HepG2 (cell line): ENCODE results near the gene DUSP16. TPM values are rescaled to one million over a fixed set of nuclear protein-coding genes. Genes with fewer than 3 reads are reported as not detected.

Experiments
- ATAC-seq: fragments of 200-7000 bp; cut with Tn5 transposase; 3 replicates; pipeline ENCODE4 v1.9.1; 2020; ENCODE audit warnings: mild to moderate bottlenecking, moderate library complexity
- BruUV-seq: library from RNA; stranded (reverse); fragments of 400-500 nt; replicated peaks from 2 replicates; lab custom pipeline; 2021; lab: Mats Ljungman, UMichigan
- CTCF ChIA-PET: fragments of 300-600 bp; formaldehyde crosslinking; extraction: SDS; loops from one replicate; lab custom pipeline; 2021; ENCODE audit warnings: low total read pairs, inconsistent platforms, low intra/inter-chr PET ratio; lab: Yijun Ruan, JAX
- POLR2A ChIA-PET: fragments of 350-600 bp; sonication (Branson Sonifier 250); formaldehyde crosslinking; loops from one replicate; lab custom pipeline; 2020; ENCODE audit warnings: antibody characterized with exemption, inconsistent platforms; lab: Yijun Ruan, JAX
- DNase-seq: peaks from one replicate; pipeline ENCODE4 v3.0.0-alpha.2; 2015; ENCODE audit warnings: low spot score
- FAIRE-seq: peaks from 3 replicates; lab custom pipeline; 2011; peaks lifted over from hg19 to GRCh38; lab: Jason Lieb, UNC
- H2AFZ ChIP-seq: one replicate; pipeline ENCODE4 v1.6.1; 2011; ENCODE audit warnings: low read length, inconsistent platforms
- H3K27ac ChIP-seq: fragments of 300-600 bp; 3 replicates; pipeline ENCODE4 v1.8.0; 2011; ENCODE audit warnings: mixed run types, mild to moderate bottlenecking, mixed read lengths, low read length, inconsistent platforms; ENCODE audit not compliant: insufficient read depth; ENCODE audit errors: extremely low read length
- H3K27me3 ChIP-seq, 2 experiments: fragments of 200-600 bp in 1 of 2; 2 replicates in 1 of 2; 3 replicates in 1 of 2; pipeline versions ENCODE4 v1.6.0 to v1.8.0; 2011; ENCODE audit warnings: low read length in 2 of 2, mild to moderate bottlenecking in 2 of 2, moderate library complexity in 2 of 2, inconsistent platforms in 1 of 2; ENCODE audit not compliant: insufficient read depth in 2 of 2, control insufficient read depth in 1 of 2
- H3K36me3 ChIP-seq, 2 experiments: fragments of 200-600 bp in 1 of 2; replicated peaks in 1 of 2; 2 replicates in 1 of 2; 3 replicates in 1 of 2; pipeline versions ENCODE4 v1.5.1 to v1.8.0; 2011; ENCODE audit warnings: low read length in 2 of 2, inconsistent platforms in 1 of 2; ENCODE audit not compliant: insufficient read depth in 2 of 2, control insufficient read depth in 1 of 2
- H3K4me1 ChIP-seq: 2 replicates; pipeline ENCODE4 v1.5.1; 2012; ENCODE audit warnings: low read length, inconsistent platforms; ENCODE audit not compliant: insufficient read depth
- H3K4me2 ChIP-seq: 2 replicates; pipeline ENCODE4 v1.6.0; 2011; ENCODE audit warnings: low read depth, low read length, inconsistent platforms
- H3K4me3 ChIP-seq, 3 experiments: fragments of 200-600 bp in 1 of 3; sonication (generic), shearing (Covaris generic) in 1 of 3; replicated peaks in 1 of 3; 2 replicates each; pipeline ENCODE4 v1.5.1; 2011 to 2016; ENCODE audit warnings: low read length in 3 of 3, inconsistent platforms in 2 of 3, low read depth in 2 of 3, mild to moderate bottlenecking in 2 of 3, control low read depth in 1 of 3, mixed read lengths in 1 of 3; ENCODE audit not compliant: insufficient read depth in 1 of 3
- H3K79me2 ChIP-seq: one replicate; pipeline ENCODE4 v1.6.1; 2011; ENCODE audit warnings: low read length, inconsistent platforms; ENCODE audit not compliant: insufficient read depth
- H3K9ac ChIP-seq: 2 replicates; pipeline ENCODE4 v1.6.0; 2011; ENCODE audit warnings: mild to moderate bottlenecking, low read depth, low read length, inconsistent platforms; ENCODE audit not compliant: insufficient read depth
- H3K9me3 ChIP-seq: 2 replicates; pipeline ENCODE4 v1.5.1; 2012; ENCODE audit warnings: mild to moderate bottlenecking, low read length
- H4K20me1 ChIP-seq: 2 replicates; pipeline ENCODE4 v1.6.0; 2011; ENCODE audit warnings: inconsistent platforms, mild to moderate bottlenecking, low read length, moderate library complexity; ENCODE audit not compliant: insufficient read depth
- DNMT3B ChIP-seq: conservative IDR thresholded peaks from 2 replicates; pipeline ENCODE4 v1.6.1; 2016; ENCODE audit warnings: missing biosample characterization, control low read depth
- RARA ChIP-seq: IDR thresholded peaks from 2 replicates; pipeline ENCODE4 v1.6.1; 2016; ENCODE audit warnings: missing genetic modification reagents, missing compliant biosample characterization
- SMC3 ChIP-seq: IDR thresholded peaks from 2 replicates; pipeline ENCODE4 v1.6.1; 2011; ENCODE audit warnings: low read length, improper control_type of control experiment
- STAG1 ChIP-seq: sonication (generic); formaldehyde crosslinking; IDR thresholded peaks from 2 replicates; pipeline ENCODE4 v1.4.0; 2020; ENCODE audit warnings: missing genetic modification reagents
- WGBS: methylation state at CpG from one replicate; pipeline ENCODE4 v1.1.6; 2017; ENCODE audit warnings: low lambda C conversion rate; 5-methylcytosine and 5-hydroxymethylcytosine counted together
- in situ Hi-C: cut with HindIII; loops from 2 replicates; pipeline ENCODE4 v1.10.0; 2017; ENCODE audit warnings: low pct_unique_long_range_greater_than_20kb; ENCODE audit not compliant: extremely low pct_ligation_motif_present
- intact Hi-C: fragments of 100-400 bp; cut with micrococcal nuclease; formaldehyde crosslinking; loops from one replicate; pipeline ENCODE4 v1.10.0; 2022; ENCODE audit not compliant: unreplicated experiment
- polyA plus RNA-seq, 8 experiments: library from polyadenylated mRNA; depleted of rRNA in 3 of 8; stranded (reverse) in 7 of 8; unstranded in 1 of 8; fragments of >200 nt; fragmentation: Illumina TruSeq in 4 of 8; extraction: Trizol in 4 of 8; gene quantifications; 2 replicates each; pipeline versions ENCODE4 v1.2.1 to v1.2.3, GENCODE V29; 2011 to 2016; ENCODE audit warnings: low read depth in 4 of 8, missing spikeins in 1 of 8, mixed read lengths in 1 of 8; ENCODE audit not compliant: insufficient read depth in 1 of 8
- total RNA-seq, 5 experiments: library from RNA; depleted of rRNA; stranded (reverse); fragments of >200 nt; fragmentation: Illumina TruSeq; extraction: Trizol; gene quantifications; 2 replicates each; pipeline ENCODE4 v1.2.3, GENCODE V29; 2016; ENCODE audit warnings: low read depth in 1 of 5
- TF ChIP-seq, protein P1 (sequence below), 2 experiments: sonication (generic) in 1 of 2; formaldehyde crosslinking in 1 of 2; IDR thresholded peaks; 2 replicates each; pipeline versions ENCODE4 v1.5.1 to v1.6.1; 2011 to 2020; ENCODE audit warnings: borderline replicate concordance in 1 of 2, low read depth in 1 of 2, low read length in 1 of 2, mild to moderate bottlenecking in 1 of 2, missing genetic modification reagents in 1 of 2, moderate library complexity in 1 of 2
- TF ChIP-seq, protein P2 (sequence below): sonication (generic); formaldehyde crosslinking; IDR thresholded peaks from 2 replicates; pipeline ENCODE4 v1.5.0; 2020; ENCODE audit warnings: mild to moderate bottlenecking, missing genetic modification reagents, moderate library complexity

Gene DUSP16
- total and polyA plus RNA-seq, 2 of the 13 experiments (the other 11 are each of a cell fraction or from before 2014, with no cell fraction given) = 45.7 to 46.6 TPM

- Histone ChIP-seq H3K36me3 (no peaks in the 10 kb centered on the region), H3K4me1 (peaks cover 45% of the 10 kb centered on the region), H3K79me2 (peaks cover 12% of the 10 kb centered on the region), H3K9me3 (no peaks in the 10 kb centered on the region), H3K4me3 (no peak overlapping the region), H3K27ac (no peak overlapping the region), H4K20me1 (no peaks in the 10 kb centered on the region), H3K4me2 (no peak overlapping the region), H3K27me3 (no peaks in the 10 kb centered on the region), H3K9ac (no peak overlapping the region), H2AFZ (no peak overlapping the region)
- ATAC-seq = no peak
- peak; percentile 25 for DNase-seq
- POLR2A ChIA-PET = no interaction called here
- WGBS = 100% methylated on average over 1 of the region's 1 CpG
- no peak for FAIRE-seq
- TF ChIP-seq SMC3 (peak; percentile 49; the same call in 1 of the 2 replicates), STAG1 (CRISPR knock-in tag) (peak; percentile 73), RARA (CRISPR knock-in tag) (no peak), DNMT3B (CRISPR knock-in tag) (no peak)
- TF ChIP-seq, protein P1, sequence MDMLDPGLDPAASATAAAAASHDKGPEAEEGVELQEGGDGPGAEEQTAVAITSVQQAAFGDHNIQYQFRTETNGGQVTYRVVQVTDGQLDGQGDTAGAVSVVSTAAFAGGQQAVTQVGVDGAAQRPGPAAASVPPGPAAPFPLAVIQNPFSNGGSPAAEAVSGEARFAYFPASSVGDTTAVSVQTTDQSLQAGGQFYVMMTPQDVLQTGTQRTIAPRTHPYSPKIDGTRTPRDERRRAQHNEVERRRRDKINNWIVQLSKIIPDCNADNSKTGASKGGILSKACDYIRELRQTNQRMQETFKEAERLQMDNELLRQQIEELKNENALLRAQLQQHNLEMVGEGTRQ (IDR thresholded peaks at IDR 0.05; ENCODE audit: low read depth, low read length) = no peak
- TF ChIP-seq, protein P1 (CRISPR knock-in tag; IDR thresholded peaks at IDR 0.05; ENCODE audit: borderline replicate concordance) = no peak
- TF ChIP-seq, protein P2, sequence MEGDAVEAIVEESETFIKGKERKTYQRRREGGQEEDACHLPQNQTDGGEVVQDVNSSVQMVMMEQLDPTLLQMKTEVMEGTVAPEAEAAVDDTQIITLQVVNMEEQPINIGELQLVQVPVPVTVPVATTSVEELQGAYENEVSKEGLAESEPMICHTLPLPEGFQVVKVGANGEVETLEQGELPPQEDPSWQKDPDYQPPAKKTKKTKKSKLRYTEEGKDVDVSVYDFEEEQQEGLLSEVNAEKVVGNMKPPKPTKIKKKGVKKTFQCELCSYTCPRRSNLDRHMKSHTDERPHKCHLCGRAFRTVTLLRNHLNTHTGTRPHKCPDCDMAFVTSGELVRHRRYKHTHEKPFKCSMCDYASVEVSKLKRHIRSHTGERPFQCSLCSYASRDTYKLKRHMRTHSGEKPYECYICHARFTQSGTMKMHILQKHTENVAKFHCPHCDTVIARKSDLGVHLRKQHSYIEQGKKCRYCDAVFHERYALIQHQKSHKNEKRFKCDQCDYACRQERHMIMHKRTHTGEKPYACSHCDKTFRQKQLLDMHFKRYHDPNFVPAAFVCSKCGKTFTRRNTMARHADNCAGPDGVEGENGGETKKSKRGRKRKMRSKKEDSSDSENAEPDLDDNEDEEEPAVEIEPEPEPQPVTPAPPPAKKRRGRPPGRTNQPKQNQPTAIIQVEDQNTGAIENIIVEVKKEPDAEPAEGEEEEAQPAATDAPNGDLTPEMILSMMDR (CRISPR knock-in tag) = peak; percentile 58
- intact Hi-C loops = no loop called here
- CTCF ChIA-PET = no interaction called here
- in situ Hi-C loops = no loop called here
- BruUV-seq = no TSS peak
Measured at GRCh38 chr12:12608557-12608957, 45.9 kb upstream of the DUSP16 start.
